Stimulated activated CD4-positive, alpha-beta T cell treated with anti-CD3 and anti-CD28 coated beads, Interleukin-2, amount 100 ng/mL, for 48 hours (primary cell): ENCODE results near the gene TAS2R5.
"Not testable (repeated sequence)": the region's sequence is repeated elsewhere in the genome, so short reads cannot be mapped to it uniquely, and the experiment has no call there.

ENCODE experiments used
- DNase-seq, 2 donors: peaks; one replicate each; pipeline ENCODE4 v3.0.0-alpha.2; 2020

Gene TAS2R5, protein sequence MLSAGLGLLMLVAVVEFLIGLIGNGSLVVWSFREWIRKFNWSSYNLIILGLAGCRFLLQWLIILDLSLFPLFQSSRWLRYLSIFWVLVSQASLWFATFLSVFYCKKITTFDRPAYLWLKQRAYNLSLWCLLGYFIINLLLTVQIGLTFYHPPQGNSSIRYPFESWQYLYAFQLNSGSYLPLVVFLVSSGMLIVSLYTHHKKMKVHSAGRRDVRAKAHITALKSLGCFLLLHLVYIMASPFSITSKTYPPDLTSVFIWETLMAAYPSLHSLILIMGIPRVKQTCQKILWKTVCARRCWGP

DNA sequence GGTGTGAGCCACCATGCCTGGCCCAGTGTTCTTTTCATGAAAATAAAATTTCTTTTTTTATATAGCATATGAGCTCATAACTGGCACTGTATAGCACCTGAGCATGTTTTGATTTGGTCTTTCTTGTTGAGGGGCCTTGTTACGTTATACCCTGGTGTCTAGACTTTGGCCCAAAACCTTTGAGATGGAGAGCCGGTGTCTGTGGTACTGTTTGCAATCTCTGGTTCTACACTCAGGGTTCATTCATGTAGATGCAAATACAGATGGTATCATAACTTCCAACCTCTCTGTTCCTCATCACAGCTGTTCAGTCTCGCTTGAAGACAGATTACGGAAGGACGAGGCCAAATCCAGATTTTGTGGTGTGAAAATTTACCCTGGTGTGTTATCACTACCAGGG lies at the start of gene TAS2R5:
Gene TAS2R5, plus strand, starts transcription at position 301 of the 400 bp plus-strand sequence. CDS start 145 bp downstream, outside the sequence.
- no peak for DNase-seq

DNA sequence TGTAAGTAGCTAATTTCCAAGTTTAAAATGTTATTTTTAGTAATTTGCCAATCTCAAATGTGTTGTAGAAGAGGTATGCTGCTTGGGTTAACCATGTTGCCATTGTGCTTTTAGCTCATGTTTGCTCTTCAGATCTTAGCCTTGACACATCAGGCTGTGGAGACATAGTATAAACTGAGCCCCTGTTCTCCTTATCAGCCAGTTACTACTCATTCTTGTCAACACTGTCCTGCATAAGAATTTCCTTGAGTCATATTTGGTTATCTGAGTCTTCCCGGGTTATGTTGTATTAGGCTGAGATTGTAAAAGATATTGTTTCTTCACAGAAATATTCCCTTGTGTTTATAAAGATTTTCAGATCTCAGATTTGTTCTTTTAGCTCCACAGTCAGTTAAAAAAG lies 47.8 kb upstream of the TAS2R5 start:
- DNase-seq: no peak

DNA sequence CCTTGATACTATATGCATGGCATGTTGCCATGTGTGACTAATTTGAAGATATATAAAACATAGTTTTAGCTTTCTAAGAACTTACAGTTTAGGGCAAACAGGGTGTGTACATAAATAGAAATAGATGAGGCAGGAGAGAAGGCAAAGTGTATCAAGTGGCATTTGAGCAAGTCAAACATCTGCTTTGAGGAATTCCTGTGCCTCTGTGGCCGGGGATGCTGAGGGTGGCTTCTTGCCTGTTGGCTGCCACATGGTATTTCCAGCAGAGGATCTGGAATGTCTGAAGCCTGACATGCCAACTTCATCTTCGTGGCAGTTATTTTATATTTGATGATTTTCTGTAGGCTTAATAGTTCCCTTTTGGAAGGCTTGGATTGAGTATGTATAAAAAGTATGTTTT lies 45.9 kb upstream of the TAS2R5 start:
- DNase-seq: no peak

DNA sequence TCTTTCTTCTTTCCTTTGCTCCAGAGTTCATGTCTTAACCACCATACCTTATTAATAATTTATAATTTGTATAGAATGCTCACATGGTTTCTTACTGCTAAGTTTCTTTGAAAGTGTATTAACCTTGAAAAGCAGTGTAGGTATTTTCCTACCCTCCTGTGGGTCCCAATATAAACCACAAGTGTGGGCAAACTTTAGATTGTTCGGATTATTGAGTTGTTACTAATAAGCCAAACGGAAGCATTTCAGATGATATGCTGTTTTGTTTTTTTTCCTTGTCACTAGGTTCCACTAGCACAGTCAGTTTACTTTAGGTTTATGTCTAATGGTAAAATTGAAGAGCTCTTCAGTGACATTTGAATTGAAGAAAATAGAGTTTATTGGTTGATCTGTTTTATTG lies 41.6 kb upstream of the TAS2R5 start:
- no peak for DNase-seq

DNA sequence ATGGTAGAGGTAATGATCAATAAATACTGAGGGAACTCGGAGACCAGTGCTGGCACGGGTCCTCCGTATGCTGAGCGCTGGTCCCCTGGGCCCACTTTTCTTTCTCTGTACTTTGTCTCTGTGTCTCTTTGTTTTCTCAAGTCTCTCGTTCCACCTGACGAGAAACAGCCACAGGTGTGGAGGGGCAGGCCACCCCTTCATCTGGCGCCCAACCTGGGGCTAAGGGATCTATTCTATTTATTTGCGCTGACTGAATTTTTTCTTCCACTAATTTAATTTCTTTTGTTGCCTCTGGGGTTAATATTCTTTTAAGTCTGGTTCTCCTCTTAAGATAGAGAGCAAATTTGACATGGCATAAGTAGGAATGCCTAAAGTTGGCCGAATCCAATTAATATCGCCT lies 38.1 kb upstream of the TAS2R5 start:
- DNase-seq: not testable (repeated sequence)

DNA sequence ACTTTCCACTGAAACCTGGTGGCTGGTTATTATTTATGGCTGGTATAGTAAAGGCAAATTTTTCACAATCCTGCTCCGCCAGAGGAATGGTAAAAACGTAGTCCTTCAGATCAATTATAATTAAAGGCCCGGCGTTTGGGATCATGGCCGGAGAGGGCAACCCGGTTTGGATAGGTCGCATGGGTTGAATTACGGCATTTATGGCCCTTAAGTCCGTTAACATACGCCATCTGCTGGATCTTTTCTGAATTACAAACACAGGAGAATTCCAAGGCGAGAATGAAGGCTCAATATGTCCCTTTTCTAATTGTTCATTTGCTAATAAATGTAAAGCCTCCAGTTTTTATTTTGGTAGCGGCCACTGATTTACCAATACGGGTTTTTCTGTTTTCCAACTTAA lies 37.4 kb upstream of the TAS2R5 start:
- DNase-seq: no peak

DNA sequence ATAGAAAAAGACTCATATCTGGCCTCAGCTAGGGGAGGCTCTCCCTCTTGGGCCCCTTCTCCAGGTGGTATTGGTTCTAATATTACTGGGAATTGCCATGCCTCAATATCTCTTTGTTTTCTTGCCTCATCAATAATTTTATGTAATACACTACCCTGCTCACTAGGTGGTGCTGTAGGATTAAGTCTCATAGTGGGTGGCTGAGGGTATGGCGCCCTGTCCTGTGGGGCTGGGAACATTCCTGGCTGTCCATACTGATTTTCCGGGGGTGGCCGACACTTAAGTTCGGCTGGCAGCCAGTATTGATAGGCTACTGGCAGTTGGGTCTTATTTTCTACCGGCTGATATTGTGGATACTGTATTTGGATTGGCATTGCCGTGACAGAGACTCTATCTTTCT lies 35.1 kb upstream of the TAS2R5 start:
- DNase-seq: no peak

DNA sequence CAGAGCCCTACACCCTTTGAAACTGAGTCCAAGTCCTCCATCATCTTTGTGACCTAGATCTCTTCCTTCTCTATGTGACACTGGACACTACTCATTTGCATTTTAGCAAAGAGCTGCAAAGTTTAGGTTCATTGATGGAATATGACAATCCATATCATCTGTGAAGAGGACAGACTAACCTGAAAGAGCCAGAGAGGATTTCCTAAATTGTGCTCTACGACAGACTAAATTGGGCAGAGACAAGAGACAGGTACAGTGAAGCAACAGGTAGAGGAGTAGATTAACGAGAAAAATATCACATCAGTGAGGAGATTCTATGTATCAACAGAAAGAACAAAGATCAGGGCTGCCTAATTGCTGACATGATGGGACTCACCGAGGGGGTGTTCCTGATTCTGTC lies 26.2 kb upstream of the TAS2R5 start, which contains the start of gene TAS2R3:
Gene TAS2R3, plus strand, starts transcription at position 301 of the 400 bp plus-strand sequence. Its CDS starts 62 bp downstream, at position 363.
- DNase-seq: no peak

DNA sequence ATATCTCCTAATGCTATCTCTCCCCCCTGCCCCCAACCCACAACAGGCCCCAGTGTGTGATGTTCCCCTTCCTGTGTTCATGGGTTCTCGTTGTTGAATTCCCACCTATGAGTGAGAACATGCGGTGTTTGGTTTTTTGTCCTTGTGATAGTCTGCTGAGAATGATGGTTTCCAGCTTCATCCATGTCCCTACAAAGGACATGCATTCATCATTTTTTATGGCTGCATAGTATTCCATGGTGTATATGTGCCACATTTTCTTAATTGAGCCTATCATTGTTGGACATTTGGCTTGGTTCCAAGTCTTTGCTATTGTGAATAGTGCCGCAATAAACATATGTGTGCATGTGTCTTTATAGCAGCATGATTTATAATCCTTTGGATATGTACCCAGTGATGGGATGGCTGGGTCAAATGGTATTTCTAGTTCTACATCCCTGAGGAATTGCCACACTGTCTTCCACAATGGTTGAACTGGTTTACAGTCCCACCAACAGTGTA lies 19.9 kb upstream of the TAS2R5 start:
- DNase-seq: not testable (repeated sequence)

DNA sequence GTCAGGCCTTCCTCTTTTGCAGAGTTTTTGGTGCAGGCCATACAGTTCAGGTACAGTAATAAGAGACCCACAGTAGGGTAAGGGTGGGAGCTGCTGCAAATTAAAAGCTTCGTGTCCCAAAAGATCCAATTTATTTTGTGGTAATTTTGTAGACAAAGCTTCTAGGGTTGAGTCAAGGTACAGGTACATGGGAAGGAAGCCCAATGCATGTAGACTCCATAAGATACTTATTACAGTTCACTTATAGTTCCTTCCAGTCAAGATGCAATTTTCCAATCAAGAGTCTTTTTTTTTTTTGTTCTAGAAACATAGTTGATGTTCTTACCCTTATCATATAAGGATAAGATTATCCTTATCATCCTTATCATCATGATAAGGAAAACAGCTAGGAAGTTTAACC lies 13.6 kb upstream of the TAS2R5 start, which contains the start of gene TAS2R4:
Gene TAS2R4, plus strand, starts transcription at position 301 of the 400 bp plus-strand sequence. CDS start 1,815 bp downstream, outside the sequence.
- no peak for DNase-seq

DNA sequence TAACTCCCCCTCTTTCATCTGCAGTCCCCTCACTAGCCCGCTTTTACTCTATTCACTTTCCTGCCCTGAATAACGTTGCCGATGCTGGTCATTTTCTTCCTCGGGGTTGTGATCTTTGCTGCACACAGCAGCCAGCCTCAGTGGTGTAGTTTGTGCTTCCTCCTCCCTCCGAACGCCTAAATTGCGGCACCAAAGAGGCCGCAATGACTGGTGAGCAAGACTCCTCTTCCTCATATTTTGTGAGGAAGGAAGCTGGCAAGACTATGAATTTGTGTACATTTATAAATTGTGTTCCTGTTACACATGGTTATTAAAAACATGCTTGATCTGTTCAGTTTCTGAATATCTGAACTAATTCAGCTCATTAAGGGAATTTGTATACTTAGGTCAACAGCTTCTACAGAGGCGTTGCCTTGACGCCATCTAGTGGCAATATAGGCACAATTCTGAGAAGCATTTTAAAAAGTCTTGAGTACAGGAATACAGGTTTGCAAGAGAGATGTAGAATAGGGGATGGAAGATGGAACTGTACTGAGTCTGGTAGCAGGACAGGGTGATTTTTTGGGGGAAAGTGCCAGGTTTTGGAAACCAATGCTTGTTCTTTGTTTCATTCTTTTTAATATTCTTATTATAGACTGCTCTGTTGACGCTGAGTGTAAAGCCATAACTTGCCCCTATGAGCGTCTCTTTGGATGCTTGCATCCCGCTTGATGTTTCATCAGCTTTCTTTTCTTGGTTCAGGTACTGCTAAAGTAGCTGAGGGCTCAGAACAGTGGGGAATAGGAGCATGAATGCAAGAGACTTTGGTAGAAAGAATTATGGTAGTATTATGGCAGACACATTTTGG lies 4.1 kb upstream of the TAS2R5 start:
- DNase-seq: no peak

DNA sequence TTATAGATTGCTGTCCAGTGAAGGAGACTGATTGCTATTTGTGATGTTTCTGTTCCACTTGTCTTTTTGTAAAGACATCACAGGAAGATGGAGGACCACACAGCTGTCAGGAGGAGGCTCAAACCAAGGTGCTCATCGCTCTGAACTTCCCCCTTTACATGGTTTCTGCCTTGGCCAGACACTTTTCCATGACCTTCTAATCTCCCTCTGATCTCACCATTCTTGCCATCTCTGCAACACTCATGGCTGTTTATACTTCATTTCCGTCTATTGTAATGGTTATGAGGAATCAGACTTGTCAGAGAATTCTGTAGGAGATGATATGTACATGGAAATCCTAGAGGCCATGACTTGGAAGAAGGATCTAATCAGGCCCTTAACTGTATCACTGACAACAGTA lies 1.7 kb upstream of the TAS2R5 start:
- no peak for DNase-seq

DNA sequence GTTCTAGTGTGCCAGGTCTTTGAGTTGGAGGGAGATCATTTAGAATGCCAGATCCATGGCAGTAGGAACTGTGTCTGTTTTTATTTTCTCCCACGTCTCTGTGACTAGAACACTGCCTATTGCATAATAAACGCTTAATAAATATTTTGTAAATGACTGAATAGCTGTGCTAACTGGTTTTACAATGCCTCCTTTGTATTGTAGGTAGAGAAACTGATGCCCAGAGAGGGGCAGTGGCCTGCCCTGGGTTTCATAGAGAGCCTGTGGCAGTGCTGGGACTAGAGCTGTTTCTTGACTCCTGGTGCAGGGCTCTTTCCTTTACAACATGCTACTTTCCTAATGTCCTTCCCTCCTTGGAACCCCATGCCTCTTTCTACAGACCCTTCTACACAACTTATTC lies 2.5 kb downstream of the TAS2R5 start:
- DNase-seq: no peak

DNA sequence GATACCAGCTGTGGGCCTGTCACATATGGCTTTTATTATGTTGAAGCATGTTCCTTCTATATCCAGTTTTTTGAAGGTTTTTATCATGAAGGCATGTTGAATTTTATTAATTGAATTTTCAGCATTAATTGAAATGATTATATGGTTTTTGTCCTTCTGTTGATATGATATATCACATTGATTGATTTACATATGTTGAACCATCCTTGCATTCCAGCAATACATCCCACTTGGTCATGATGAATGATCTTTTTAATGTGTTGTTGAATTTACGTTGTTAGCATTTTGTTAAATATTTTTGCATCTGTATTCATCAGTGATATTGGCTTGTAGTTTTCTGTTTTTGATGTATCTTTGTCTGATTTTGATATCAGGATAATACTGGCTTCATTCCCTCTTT lies 30.1 kb downstream of the TAS2R5 start:
- no peak for DNase-seq

DNA sequence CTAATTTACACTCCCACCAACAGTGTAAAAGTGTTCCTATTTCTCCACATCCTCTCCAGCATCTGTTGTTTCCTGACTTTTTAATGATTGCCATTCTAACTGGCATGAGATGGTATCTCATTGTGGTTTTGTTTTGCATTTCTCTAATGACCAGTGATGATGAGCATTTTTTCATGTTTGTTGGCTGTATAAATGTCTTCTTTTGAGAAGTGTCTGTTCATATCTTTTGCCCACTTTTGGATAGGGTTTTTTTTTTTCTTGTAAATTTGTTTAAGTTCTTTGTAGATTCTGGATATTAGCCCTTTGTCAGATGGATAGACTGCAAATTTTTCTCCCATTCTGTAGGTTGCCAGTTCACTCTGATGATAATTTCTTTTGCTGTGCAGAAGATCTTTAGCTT lies 32.4 kb downstream of the TAS2R5 start:
- not testable (repeated sequence) for DNase-seq

DNA sequence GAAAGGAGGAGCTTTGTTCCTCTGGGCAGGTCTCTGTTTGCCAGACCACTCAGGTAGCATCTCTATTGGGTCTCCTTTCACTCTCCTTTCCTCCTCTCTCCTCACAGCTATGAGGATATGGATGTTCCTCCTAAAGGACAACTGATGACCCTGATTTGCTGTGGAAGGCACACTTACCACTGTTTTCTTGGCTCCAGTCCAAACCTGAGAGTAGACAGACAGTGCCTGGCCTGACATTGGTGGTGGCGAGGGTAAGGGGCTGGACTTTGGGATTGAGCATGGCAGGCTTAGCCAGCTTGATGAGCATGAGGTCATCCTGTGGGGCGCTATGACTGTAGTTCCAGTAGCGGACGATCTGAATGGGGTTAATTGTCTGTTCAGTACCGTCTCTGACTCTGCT lies 47.7 kb downstream of the TAS2R5 start:
- DNase-seq: no peak

DNA sequence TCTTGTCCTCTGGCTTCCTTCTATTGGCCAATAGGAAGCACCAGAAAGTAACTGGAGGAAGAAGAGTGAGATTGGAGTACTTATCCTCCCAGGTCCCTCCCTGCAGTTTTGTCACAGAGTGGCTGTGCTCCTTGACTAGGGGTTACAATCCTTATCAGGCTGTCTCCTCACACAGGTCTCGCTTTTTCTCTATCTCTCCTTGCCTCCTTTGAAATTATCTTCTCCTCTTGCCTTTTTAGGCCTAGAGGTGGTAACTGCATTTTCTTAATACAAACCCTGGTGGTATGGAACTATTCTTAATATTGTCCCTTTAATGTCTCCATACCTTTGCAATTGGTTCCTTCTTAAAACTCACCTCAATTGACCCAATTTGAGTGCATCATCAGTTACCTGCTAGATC lies 48.6 kb downstream of the TAS2R5 start:
- no peak for DNase-seq

DNA sequence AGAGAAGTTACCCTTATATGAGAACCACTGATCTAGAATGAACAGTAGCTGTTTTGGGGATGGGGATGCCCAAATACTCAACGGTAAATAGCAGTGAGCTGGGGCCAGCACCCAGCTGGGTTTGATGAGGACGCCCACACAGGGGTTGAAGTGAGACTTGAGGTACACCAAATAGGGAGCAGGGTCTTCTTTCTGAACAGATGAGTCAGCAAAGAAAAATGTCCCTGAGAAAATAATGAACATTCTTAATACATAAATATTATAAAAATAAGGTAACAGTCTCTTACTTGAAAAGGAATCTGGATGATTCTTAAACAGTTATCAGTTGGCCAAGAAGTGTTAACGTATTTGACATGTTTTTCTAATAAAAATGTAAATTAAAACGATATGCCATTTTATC lies 49.2 kb downstream of the TAS2R5 start:
- DNase-seq: no peak

DNA sequence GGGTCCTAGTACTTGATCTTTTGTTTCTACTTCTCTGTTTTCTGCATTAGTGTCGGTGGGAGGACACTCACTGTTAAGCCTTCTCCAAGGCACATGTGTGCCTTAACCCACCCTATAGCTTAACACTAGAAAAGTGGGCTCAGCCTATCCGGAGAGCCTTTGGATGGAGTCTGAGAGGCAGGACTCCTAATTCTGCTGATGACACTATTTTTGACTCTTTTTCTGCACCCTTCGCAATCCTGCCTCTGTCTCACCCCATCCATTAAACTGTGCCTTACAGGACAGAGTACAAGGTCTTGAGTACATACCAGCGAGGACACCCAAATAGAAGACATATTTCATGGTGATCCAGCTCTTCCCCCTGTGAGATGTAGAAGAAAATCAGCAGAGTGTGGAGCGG lies 50.7 kb downstream of the TAS2R5 start:
- no peak for DNase-seq
